ENCODE measurements around the gene VPS11. TPM values are rescaled to one million over a fixed set of nuclear protein-coding genes. Genes with fewer than 3 reads are reported as not detected.

Gene VPS11
- total RNA-seq, 1 experiment from 2014 or later, result 18.6 TPM

DNA sequence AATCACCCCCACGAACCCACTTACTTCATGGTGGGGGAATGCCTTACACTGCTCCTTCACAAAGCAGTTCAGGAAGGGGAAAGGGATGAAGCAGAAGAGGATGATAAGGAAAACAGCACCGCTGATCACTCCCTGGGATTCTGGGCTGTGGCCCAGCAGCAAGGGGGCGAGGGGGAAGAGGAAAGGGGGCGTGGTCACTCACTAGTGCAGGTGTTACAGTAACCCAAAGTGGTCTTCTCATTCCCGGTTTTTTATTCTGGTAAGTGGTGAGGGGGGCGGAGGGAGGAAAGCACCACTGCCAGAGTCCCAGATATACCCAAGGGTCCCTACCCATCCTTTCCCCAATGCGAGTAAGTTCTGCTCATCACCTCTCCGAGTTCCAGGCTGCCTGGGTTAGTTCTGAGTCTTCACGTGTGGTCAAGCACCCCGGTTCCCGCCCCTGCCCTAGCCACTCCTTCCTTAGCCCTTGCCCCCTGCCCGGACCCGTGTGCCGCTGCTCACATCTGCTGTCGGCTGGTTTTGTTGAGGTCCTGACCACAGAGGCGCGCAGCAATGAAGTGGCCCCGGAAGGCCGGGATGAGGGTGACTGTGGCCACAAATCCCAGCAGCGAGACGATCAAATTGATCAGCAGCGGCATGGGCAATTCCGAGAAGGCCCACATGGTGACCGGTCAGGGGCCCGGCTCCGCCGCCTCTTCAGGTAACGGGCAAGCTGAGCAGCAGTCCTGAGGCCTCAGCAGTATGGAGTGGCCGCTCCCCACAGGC, 33.6 kb downstream of the VPS11 start:
- TF ChIP-seq, protein P1, sequence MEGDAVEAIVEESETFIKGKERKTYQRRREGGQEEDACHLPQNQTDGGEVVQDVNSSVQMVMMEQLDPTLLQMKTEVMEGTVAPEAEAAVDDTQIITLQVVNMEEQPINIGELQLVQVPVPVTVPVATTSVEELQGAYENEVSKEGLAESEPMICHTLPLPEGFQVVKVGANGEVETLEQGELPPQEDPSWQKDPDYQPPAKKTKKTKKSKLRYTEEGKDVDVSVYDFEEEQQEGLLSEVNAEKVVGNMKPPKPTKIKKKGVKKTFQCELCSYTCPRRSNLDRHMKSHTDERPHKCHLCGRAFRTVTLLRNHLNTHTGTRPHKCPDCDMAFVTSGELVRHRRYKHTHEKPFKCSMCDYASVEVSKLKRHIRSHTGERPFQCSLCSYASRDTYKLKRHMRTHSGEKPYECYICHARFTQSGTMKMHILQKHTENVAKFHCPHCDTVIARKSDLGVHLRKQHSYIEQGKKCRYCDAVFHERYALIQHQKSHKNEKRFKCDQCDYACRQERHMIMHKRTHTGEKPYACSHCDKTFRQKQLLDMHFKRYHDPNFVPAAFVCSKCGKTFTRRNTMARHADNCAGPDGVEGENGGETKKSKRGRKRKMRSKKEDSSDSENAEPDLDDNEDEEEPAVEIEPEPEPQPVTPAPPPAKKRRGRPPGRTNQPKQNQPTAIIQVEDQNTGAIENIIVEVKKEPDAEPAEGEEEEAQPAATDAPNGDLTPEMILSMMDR (conservative IDR thresholded peaks at IDR 0.05), result peak; percentile 32; the same call in 1 of the 3 replicates
- peaks cover 3% of the 10 kb centered on the region; the same call in 1 of the 2 replicates for H3K27me3 Mint-ChIP-seq (ENCODE audit: low read depth)

More for the DNA sequence above, 33.6 kb downstream of the VPS11 start:
- Histone ChIP-seq H4K91ac (ENCODE audit: insufficient read length, low read depth, low read length) (no peak overlapping the region), H3K4me1 (ENCODE audit: insufficient read depth, low read length) (no peaks in the 10 kb centered on the region), H3K4ac (ENCODE audit: low read depth, low read length) (no peak overlapping the region), H4K8ac (replicated peaks; ENCODE audit: insufficient read length, low read depth, low read length) (no peak overlapping the region), H4K5ac (ENCODE audit: insufficient read length, low read depth, low read length) (no peak overlapping the region), H3K27me3 (ENCODE audit: insufficient read depth, low read length) (no peaks in the 10 kb centered on the region), H3T11ph (ENCODE audit: low read length) (no peak overlapping the region), H3K23ac (ENCODE audit: insufficient read length, low read depth, low read length) (no peak overlapping the region), H3K9ac (ENCODE audit: extremely low read depth, insufficient read length, low read length) (peak overlapping the region; percentile 65), H2AK5ac (ENCODE audit: insufficient read length, low read length) (no peak overlapping the region), H3K79me1 (ENCODE audit: insufficient read depth, low read depth, low read length, poor library complexity, severe bottlenecking) (no peaks in the 10 kb centered on the region), H2BK20ac (ENCODE audit: low read depth, low read length, poor library complexity, severe bottlenecking) (no peak overlapping the region), H2BK120ac (ENCODE audit: low read depth, low read length, poor library complexity, severe bottlenecking) (no peak overlapping the region), H3K27ac (ENCODE audit: insufficient read length, low read depth, low read length) (no peak overlapping the region), H3K4me2 (ENCODE audit: insufficient read depth, insufficient read length, low read length) (peak overlapping the region; percentile 91), H3K18ac (ENCODE audit: insufficient read length, low read depth, low read length) (peak overlapping the region; percentile 54), H3K14ac (ENCODE audit: insufficient read depth, low read length) (peak overlapping the region; percentile 75; the same call in 1 of the 2 replicates), H3K23me2 (ENCODE audit: insufficient read length, low read depth, low read length, poor library complexity, severe bottlenecking) (peaks cover 16% of the 10 kb centered on the region), H2AFZ (ENCODE audit: low read length) (no peak overlapping the region), H3K79me2 (ENCODE audit: insufficient read depth, low read length) (no peaks in the 10 kb centered on the region; the same call in 1 of the 2 replicates), H2BK12ac (ENCODE audit: insufficient read length, low read depth, low read length) (no peak overlapping the region), H3K9me3 (ENCODE audit: control insufficient read depth, low read depth, low read length) (no peaks in the 10 kb centered on the region), H2BK15ac (ENCODE audit: low read depth, low read length) (no peak overlapping the region), H4K20me1 (ENCODE audit: control insufficient read depth, insufficient read depth, insufficient read length) (no peaks in the 10 kb centered on the region), H3K56ac (ENCODE audit: insufficient read length, low read depth, low read length) (no peak overlapping the region), H2BK5ac (ENCODE audit: insufficient read length, low read length) (no peak overlapping the region)
- Mint-ChIP-seq H3K9me3 (no peaks in the 10 kb centered on the region; a peak in 1 of 5 replicates), H3K27ac (peak overlapping the region; percentile 99 to 100 (median 100)), H3K36me3 (ENCODE audit: insufficient read depth in 1 of 3, low read depth in 3 of 3) (peaks cover 21 to 31% (median 28%) of the 10 kb centered on the region in 3 experiments; a peak in 6 of 7 replicates), H3K4me3 (peak overlapping the region; percentile 85 to 91), H3K4me1 (peaks cover 25 to 26% of the 10 kb centered on the region in 2 experiments)
- peak; percentile 79 for DNase-seq
- WGBS (ENCODE audit: extremely low coverage, insufficient read length, low lambda C conversion rate), result no CpG with 5 or more reads among the region's 29 CpGs

All from H9 (cell line).